ENCODE results near the gene IFNA17. TPM values are rescaled to one million over a fixed set of nuclear protein-coding genes. Genes with fewer than 3 reads are reported as not detected.
"Not testable (repeated sequence)": the region's sequence is repeated elsewhere in the genome, so short reads cannot be mapped to it uniquely, and the experiment has no call there.

Gene IFNA17
- total RNA-seq, 1 donor: not detected

GRCh38 chr9:21252721-21253547, 24.9 kb upstream of the IFNA17 start:
- H3K4me3 ChIP-seq (ENCODE audit: low read depth, low read length): no peak overlapping the region

GRCh38 chr9:21251638-21252037, 23.6 kb upstream of the IFNA17 start:
- DNase-seq (ENCODE audit: low read depth): no peak
- no peak for TF ChIP-seq CTCF (IDR thresholded peaks at IDR 0.05; ENCODE audit: insufficient read depth, low read depth, low read length)

More at GRCh38 chr9:21252721-21253547, 24.9 kb upstream of the IFNA17 start:
- peak; percentile 51 for TF ChIP-seq CTCF (IDR thresholded peaks at IDR 0.05; ENCODE audit: insufficient read depth, low read depth, low read length)
- peak; percentile 26 for DNase-seq (ENCODE audit: low read depth)

GRCh38 chr9:21251190-21251589, 23.2 kb upstream of the IFNA17 start:
- H3K4me3 ChIP-seq (ENCODE audit: low read depth, low read length): no peak overlapping the region
- DNase-seq (ENCODE audit: low read depth): no peak
- TF ChIP-seq CTCF (IDR thresholded peaks at IDR 0.05; ENCODE audit: insufficient read depth, low read depth, low read length): no peak

More at GRCh38 chr9:21251638-21252037, 23.6 kb upstream of the IFNA17 start:
- no peak overlapping the region for H3K4me3 ChIP-seq (ENCODE audit: low read depth, low read length)

GRCh38 chr9:21244836-21245235, 16.8 kb upstream of the IFNA17 start:
- no peak for TF ChIP-seq CTCF (IDR thresholded peaks at IDR 0.05; ENCODE audit: insufficient read depth, low read depth, low read length)
- no peak for DNase-seq (ENCODE audit: low read depth)
- no peak overlapping the region for H3K4me3 ChIP-seq (ENCODE audit: low read depth, low read length)

- TF ChIP-seq CTCF (IDR thresholded peaks at IDR 0.05; ENCODE audit: insufficient read depth, low read depth, low read length): no peak
- DNase-seq (ENCODE audit: low read depth): no peak
- H3K4me3 ChIP-seq (ENCODE audit: low read depth, low read length): no peak within 1 kb of the TSS
Observed at GRCh38 chr9:21239911-21240310, 11.9 kb upstream of the IFNA17 start, which contains the start of gene IFNA14. Gene IFNA14 (minus strand): TSS chr9:21240005. CDS start chr9:21239935, 70 bp downstream.

GRCh38 chr9:21236360-21236714, 8.3 kb upstream of the IFNA17 start:
- not testable (repeated sequence) for DNase-seq (ENCODE audit: low read depth); H3K4me3 ChIP-seq (ENCODE audit: low read depth, low read length)

GRCh38 chr9:21235468-21236359, 7.7 kb upstream of the IFNA17 start:
- H3K4me3 ChIP-seq (ENCODE audit: low read depth, low read length): not testable (repeated sequence)
- DNase-seq (ENCODE audit: low read depth): peak; percentile 38
- TF ChIP-seq CTCF (IDR thresholded peaks at IDR 0.05; ENCODE audit: insufficient read depth, low read depth, low read length): peak; percentile 54
